H9 (cell line): ENCODE results near the gene WLS. TPM values are rescaled to one million over a fixed set of nuclear protein-coding genes. Genes with fewer than 3 reads are reported as not detected.

Source experiments
- DNase-seq: peaks from one replicate; pipeline ENCODE4 v3.0.0-alpha.2; 2017
- H2AFZ ChIP-seq: one replicate; pipeline ENCODE4 v1.6.1; 2013; ENCODE audit warnings: mild to moderate bottlenecking, low read length, control low read depth, moderate library complexity
- H2AK5ac ChIP-seq: 2 replicates; pipeline ENCODE4 v1.6.1; 2013; ENCODE audit warnings: low read length, control low read depth, mixed read lengths; ENCODE audit not compliant: insufficient read length
- H2BK120ac ChIP-seq: one replicate; pipeline ENCODE4 v1.6.1; 2013; ENCODE audit warnings: low read depth, mild to moderate bottlenecking, low read length, control low read depth, inconsistent platforms; ENCODE audit not compliant: poor library complexity, severe bottlenecking
- H2BK12ac ChIP-seq: 2 replicates; pipeline ENCODE4 v1.6.1; 2013; ENCODE audit warnings: low read length, control low read depth, mixed read lengths, low read depth; ENCODE audit not compliant: insufficient read length
- H2BK15ac ChIP-seq: 2 replicates; pipeline ENCODE4 v1.6.1; 2013; ENCODE audit warnings: low read depth, low read length, control low read depth
- H2BK20ac ChIP-seq: one replicate; pipeline ENCODE4 v1.6.1; 2013; ENCODE audit warnings: low read depth, mild to moderate bottlenecking, low read length, control low read depth, inconsistent platforms; ENCODE audit not compliant: poor library complexity, severe bottlenecking
- H2BK5ac ChIP-seq: 2 replicates; pipeline ENCODE4 v1.6.1; 2013; ENCODE audit warnings: low read length, control low read depth, mixed read lengths; ENCODE audit not compliant: insufficient read length
- H3K14ac ChIP-seq: 2 replicates; pipeline ENCODE4 v1.6.1; 2013; ENCODE audit warnings: low read length, control low read depth; ENCODE audit not compliant: insufficient read depth
- H3K18ac ChIP-seq: 2 replicates; pipeline ENCODE4 v1.6.1; 2013; ENCODE audit warnings: low read depth, mild to moderate bottlenecking, mixed read lengths, low read length, control low read depth; ENCODE audit not compliant: insufficient read length
- H3K23ac ChIP-seq: 2 replicates; pipeline ENCODE4 v1.6.1; 2013; ENCODE audit warnings: low read length, control low read depth, mixed read lengths, low read depth; ENCODE audit not compliant: insufficient read length
- H3K23me2 ChIP-seq: 2 replicates; pipeline ENCODE4 v1.6.1; 2013; ENCODE audit warnings: low read depth, mild to moderate bottlenecking, mixed read lengths, low read length, control low read depth; ENCODE audit not compliant: insufficient read length, poor library complexity, severe bottlenecking
- H3K27ac ChIP-seq: 2 replicates; pipeline ENCODE4 v1.5.1; 2013; ENCODE audit warnings: low read length, control low read depth, mixed read lengths, low read depth; ENCODE audit not compliant: insufficient read length
- H3K27me3 ChIP-seq: 2 replicates; pipeline ENCODE4 v1.6.1; 2013; ENCODE audit warnings: low read length, control low read depth, inconsistent platforms; ENCODE audit not compliant: insufficient read depth
- H3K4ac ChIP-seq: 2 replicates; pipeline ENCODE4 v1.6.1; 2013; ENCODE audit warnings: low read depth, mild to moderate bottlenecking, control low read depth, inconsistent platforms, low read length, moderate library complexity
- H3K4me1 ChIP-seq: 2 replicates; pipeline ENCODE4 v1.6.1; 2013; ENCODE audit warnings: low read length, control low read depth, inconsistent platforms; ENCODE audit not compliant: insufficient read depth
- H3K4me2 ChIP-seq: 2 replicates; pipeline ENCODE4 v1.6.1; 2013; ENCODE audit warnings: low read length, control low read depth, mixed read lengths; ENCODE audit not compliant: insufficient read length, insufficient read depth
- H3K56ac ChIP-seq: 2 replicates; pipeline ENCODE4 v1.6.1; 2013; ENCODE audit warnings: low read depth, mild to moderate bottlenecking, mixed read lengths, low read length, control low read depth; ENCODE audit not compliant: insufficient read length
- H3K79me1 ChIP-seq: 2 replicates; pipeline ENCODE4 v1.6.1; 2013; ENCODE audit warnings: low read depth, mild to moderate bottlenecking, moderate library complexity, low read length, control low read depth, inconsistent platforms; ENCODE audit not compliant: insufficient read depth, poor library complexity, severe bottlenecking
- H3K79me2 ChIP-seq: 2 replicates; pipeline ENCODE4 v1.6.1; 2013; ENCODE audit warnings: low read length, control low read depth, inconsistent platforms; ENCODE audit not compliant: insufficient read depth
- H3K9ac ChIP-seq: 2 replicates; pipeline ENCODE4 v1.6.1; 2013; ENCODE audit warnings: low read length, control low read depth, mixed read lengths; ENCODE audit not compliant: insufficient read length; ENCODE audit errors: extremely low read depth
- H3K9me3 ChIP-seq: one replicate; pipeline ENCODE4 v1.6.1; 2013; ENCODE audit warnings: low read depth, low read length, inconsistent platforms; ENCODE audit not compliant: control insufficient read depth
- H3T11ph ChIP-seq: one replicate; pipeline ENCODE4 v1.6.1; 2013; ENCODE audit warnings: mild to moderate bottlenecking, low read length, control low read depth, inconsistent platforms
- H4K20me1 ChIP-seq: one replicate; pipeline ENCODE4 v1.6.1; 2013; ENCODE audit not compliant: control insufficient read depth, insufficient read length, insufficient read depth
- H4K5ac ChIP-seq: 2 replicates; pipeline ENCODE4 v1.6.1; 2013; ENCODE audit warnings: low read depth, mild to moderate bottlenecking, mixed read lengths, low read length, control low read depth; ENCODE audit not compliant: insufficient read length
- H4K8ac ChIP-seq: replicated peaks from 2 replicates; pipeline ENCODE4 v1.6.1; 2013; ENCODE audit warnings: low read length, control low read depth, mixed read lengths, low read depth; ENCODE audit not compliant: insufficient read length
- H4K91ac ChIP-seq: 2 replicates; pipeline ENCODE4 v1.6.1; 2013; ENCODE audit warnings: low read depth, mild to moderate bottlenecking, moderate library complexity, mixed read lengths, low read length, control low read depth; ENCODE audit not compliant: insufficient read length
- H3K27ac Mint-ChIP-seq, 3 experiments: 2 replicates in 2 of 3; 3 replicates in 1 of 3; pipeline ENCODE4 v1.8.0; 2020 to 2021; ENCODE audit warnings: mixed read lengths in 3 of 3, mild to moderate bottlenecking in 1 of 3, moderate library complexity in 1 of 3
- H3K27me3 Mint-ChIP-seq: 2 replicates; pipeline ENCODE4 v1.8.0; 2021; ENCODE audit warnings: low read depth, mild to moderate bottlenecking, moderate library complexity, mixed read lengths
- H3K36me3 Mint-ChIP-seq, 3 experiments: 2 replicates in 2 of 3; 3 replicates in 1 of 3; pipeline ENCODE4 v1.8.0; 2020 to 2021; ENCODE audit warnings: low read depth in 3 of 3, mixed read lengths in 3 of 3; ENCODE audit not compliant: insufficient read depth in 1 of 3
- H3K4me1 Mint-ChIP-seq, 2 experiments: 2 replicates each; pipeline ENCODE4 v1.8.0; 2020; ENCODE audit warnings: mixed read lengths in 2 of 2
- H3K4me3 Mint-ChIP-seq, 2 experiments: 2 replicates in 1 of 2; 3 replicates in 1 of 2; pipeline ENCODE4 v1.8.0; 2020 to 2021; ENCODE audit warnings: mild to moderate bottlenecking in 2 of 2, mixed read lengths in 2 of 2, moderate library complexity in 1 of 2
- H3K9me3 Mint-ChIP-seq, 2 experiments: 2 replicates in 1 of 2; 3 replicates in 1 of 2; pipeline ENCODE4 v1.8.0; 2020; ENCODE audit warnings: mild to moderate bottlenecking in 2 of 2, mixed read lengths in 2 of 2, moderate library complexity in 1 of 2
- whole genome bisulfite sequencing: extraction: QIAGEN DNeasy Blood & Tissue Kit; methylation state at CpG from one replicate; pipeline ENCODE4 v1.1.7; 2013; ENCODE audit warnings: missing lambda C conversion rate, low lambda C conversion rate, mixed read lengths; ENCODE audit not compliant: insufficient read length; ENCODE audit errors: extremely low coverage; 5-methylcytosine and 5-hydroxymethylcytosine counted together
- total RNA-seq: library from RNA; stranded (reverse); gene quantifications from 2 replicates; pipeline ENCODE4 v1.2.1, GENCODE V29; 2021
- TF ChIP-seq, protein P1 (sequence below): fragments of 200-600 bp; sonication (generic); conservative IDR thresholded peaks from 3 replicates; pipeline ENCODE4 v1.8.0; 2021; ENCODE audit warnings: antibody characterized with exemption, mild to moderate bottlenecking

Gene WLS
- total RNA-seq, 1 experiment from 2014 or later, result 0.94 TPM

DNA sequence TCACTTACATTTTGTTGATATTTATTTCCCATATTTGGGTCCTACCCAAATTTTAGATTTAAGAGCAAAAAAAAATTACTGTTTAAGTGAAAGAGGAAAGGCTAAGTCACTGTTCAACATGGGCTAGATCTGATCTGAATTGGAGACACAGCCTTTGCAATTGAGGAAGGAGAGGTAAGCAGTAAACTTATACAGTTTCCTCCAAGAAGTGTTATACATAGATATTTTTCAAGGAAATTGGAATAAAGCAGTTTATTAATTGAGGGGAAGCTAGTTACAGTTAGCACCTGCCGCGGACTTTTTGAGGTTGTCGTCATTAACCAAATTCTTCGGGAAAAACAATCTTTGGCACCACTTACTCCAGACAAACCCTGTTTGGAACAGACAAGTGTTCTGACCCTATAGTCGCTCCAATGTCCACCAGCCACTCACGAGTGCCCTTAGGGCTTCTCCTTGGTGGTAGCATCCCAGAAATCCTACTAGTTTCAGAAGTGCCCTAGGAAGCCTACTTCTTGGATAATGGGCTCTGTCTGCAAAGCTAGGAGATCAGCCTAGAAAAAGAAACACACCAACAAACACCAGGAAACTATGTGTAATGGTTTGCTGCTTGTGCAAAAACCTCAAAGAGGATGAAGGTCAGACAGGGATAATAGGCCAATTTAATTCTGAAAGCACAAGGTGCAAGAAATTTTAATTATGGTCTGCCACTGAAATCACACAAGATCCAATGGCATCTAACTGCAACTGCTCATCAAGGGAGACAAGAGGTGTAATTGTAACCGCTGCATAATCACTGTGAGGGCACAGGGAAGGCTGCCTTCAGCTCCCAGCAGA lies 2.5 kb downstream of the WLS start:
- Histone ChIP-seq H2BK120ac (no peak overlapping the region), H2BK20ac (no peak overlapping the region), H3K79me2 (no peaks in the 10 kb centered on the region), H4K20me1 (no peaks in the 10 kb centered on the region), H2BK15ac (no peak overlapping the region), H4K8ac (no peak overlapping the region), H4K5ac (no peak overlapping the region), H3K23me2 (peaks cover 12% of the 10 kb centered on the region), H3K23ac (no peak overlapping the region), H3K79me1 (no peaks in the 10 kb centered on the region), H2AK5ac (no peak overlapping the region), H3K27ac (no peak overlapping the region), H3K4me2 (peak overlapping the region; percentile 91), H3K4ac (no peak overlapping the region), H4K91ac (no peak overlapping the region), H3K18ac (no peak overlapping the region), H3K9ac (no peak overlapping the region), H3K56ac (no peak overlapping the region), H2BK12ac (no peak overlapping the region), H2BK5ac (no peak overlapping the region), H3K14ac (no peak overlapping the region), H3K4me1 (no peaks in the 10 kb centered on the region), H3T11ph (no peak overlapping the region), H2AFZ (no peak overlapping the region), H3K9me3 (no peaks in the 10 kb centered on the region), H3K27me3 (peaks cover 48% of the 10 kb centered on the region)
- no peak for DNase-seq
- Mint-ChIP-seq H3K4me3 (peak overlapping the region in 1 of 2 experiments; percentile 96; a peak in 3 of 5 replicates), H3K4me1 (peaks cover 28 to 44% of the 10 kb centered on the region in 2 experiments), H3K27ac (no peak overlapping the region), H3K36me3 (no peaks in the 10 kb centered on the region; a peak in 1 of 7 replicates), H3K9me3 (peaks cover 0 to 3% of the 10 kb centered on the region in 2 experiments; a peak in 2 of 5 replicates), H3K27me3 (peaks cover 96% of the 10 kb centered on the region)
- TF ChIP-seq, protein P1, sequence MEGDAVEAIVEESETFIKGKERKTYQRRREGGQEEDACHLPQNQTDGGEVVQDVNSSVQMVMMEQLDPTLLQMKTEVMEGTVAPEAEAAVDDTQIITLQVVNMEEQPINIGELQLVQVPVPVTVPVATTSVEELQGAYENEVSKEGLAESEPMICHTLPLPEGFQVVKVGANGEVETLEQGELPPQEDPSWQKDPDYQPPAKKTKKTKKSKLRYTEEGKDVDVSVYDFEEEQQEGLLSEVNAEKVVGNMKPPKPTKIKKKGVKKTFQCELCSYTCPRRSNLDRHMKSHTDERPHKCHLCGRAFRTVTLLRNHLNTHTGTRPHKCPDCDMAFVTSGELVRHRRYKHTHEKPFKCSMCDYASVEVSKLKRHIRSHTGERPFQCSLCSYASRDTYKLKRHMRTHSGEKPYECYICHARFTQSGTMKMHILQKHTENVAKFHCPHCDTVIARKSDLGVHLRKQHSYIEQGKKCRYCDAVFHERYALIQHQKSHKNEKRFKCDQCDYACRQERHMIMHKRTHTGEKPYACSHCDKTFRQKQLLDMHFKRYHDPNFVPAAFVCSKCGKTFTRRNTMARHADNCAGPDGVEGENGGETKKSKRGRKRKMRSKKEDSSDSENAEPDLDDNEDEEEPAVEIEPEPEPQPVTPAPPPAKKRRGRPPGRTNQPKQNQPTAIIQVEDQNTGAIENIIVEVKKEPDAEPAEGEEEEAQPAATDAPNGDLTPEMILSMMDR, result no peak
- WGBS, result no CpG with 5 or more reads among the region's 7 CpGs
